Hippocampal formation (tissue), 2 donors: ENCODE measurements around the gene ATXN7L3.
"Not testable (repeated sequence)": the region's sequence is repeated elsewhere in the genome, so short reads cannot be mapped to it uniquely, and the experiment has no call there.

ENCODE experiments used
- DNase-seq, 2 donors: peaks; one replicate each; lab custom pipeline; 2025; lab: John Stamatoyannopoulos, UW

ATXN7L3 gene

GRCh38 chr17:44199553-44200477 is at the start of gene ATXN7L3:
TSS of gene ATXN7L3 (minus strand) at chr17:44199884. CDS start at chr17:44198070, 1,814 bp downstream.
- DNase-seq, result peak; percentile 91 to 94

GRCh38 chr17:44247876-44248736 is 48.4 kb upstream of the ATXN7L3 start:
- DNase-seq, result no peak

GRCh38 chr17:44247440-44247841 is 47.8 kb upstream of the ATXN7L3 start:
- DNase-seq, result no peak

GRCh38 chr17:44241106-44241624 is 41.5 kb upstream of the ATXN7L3 start:
- DNase-seq, result no peak

- not testable (repeated sequence) for DNase-seq
Measured at GRCh38 chr17:44237886-44238285, 38.2 kb upstream of the ATXN7L3 start.

- no peak for DNase-seq
Measured at GRCh38 chr17:44236444-44236991, 36.8 kb upstream of the ATXN7L3 start.

- DNase-seq, result no peak
Measured at GRCh38 chr17:44235583-44235936, 35.9 kb upstream of the ATXN7L3 start.

GRCh38 chr17:44233582-44233981 is 33.9 kb upstream of the ATXN7L3 start:
- no peak for DNase-seq

- DNase-seq, result no peak
Measured at GRCh38 chr17:44232061-44232460, 32.4 kb upstream of the ATXN7L3 start.

- DNase-seq, result no peak
Measured at GRCh38 chr17:44230140-44230539, 30.5 kb upstream of the ATXN7L3 start.

- DNase-seq, result no peak
Measured at GRCh38 chr17:44229090-44229489, 29.4 kb upstream of the ATXN7L3 start.

- DNase-seq, result peak in 1 of 2 donors; percentile 10
Measured at GRCh38 chr17:44223541-44224071, 23.9 kb upstream of the ATXN7L3 start.

GRCh38 chr17:44222112-44222869 is 22.6 kb upstream of the ATXN7L3 start:
- DNase-seq, result peak; percentile 84 to 85

- no peak for DNase-seq
Measured at GRCh38 chr17:44221862-44222111, 22.1 kb upstream of the ATXN7L3 start.

GRCh38 chr17:44221084-44221861 is 21.6 kb upstream of the ATXN7L3 start:
- peak; percentile 75 to 79 for DNase-seq

- DNase-seq, result peak; percentile 41 to 74
Measured at GRCh38 chr17:44220213-44221083, 20.8 kb upstream of the ATXN7L3 start.

- peak; percentile 66 to 69 for DNase-seq
Measured at GRCh38 chr17:44219616-44220212, 20.0 kb upstream of the ATXN7L3 start, which contains the start of gene UBTF. TSS of gene UBTF (minus strand) at chr17:44219675. CDS start at chr17:44218229, 1,446 bp downstream.

- peak in 1 of 2 donors; percentile 66 for DNase-seq
Measured at GRCh38 chr17:44219108-44219615, 19.5 kb upstream of the ATXN7L3 start.
